ENCODE results near the gene ZNF346.
"Not testable (repeated sequence)": the region's sequence is repeated elsewhere in the genome, so short reads cannot be mapped to it uniquely, and the experiment has no call there.

Gene ZNF346

GRCh38 chr5:177015156-177015555 is 7.3 kb upstream of the ZNF346 start:
- DNase-seq, result no peak

GRCh38 chr5:177018341-177018740 is 4.2 kb upstream of the ZNF346 start:
- DNase-seq, result no peak

- DNase-seq, result no peak
Observed at GRCh38 chr5:177020033-177020432, 2.5 kb upstream of the ZNF346 start.

- peak in 1 of 2 donors; percentile 11 for DNase-seq
Observed at GRCh38 chr5:177023303-177023664, 788 bp downstream of the ZNF346 start.

GRCh38 chr5:177024559-177024958 is 2.1 kb downstream of the ZNF346 start:
- DNase-seq, result no peak

- DNase-seq, result no peak
Observed at GRCh38 chr5:177025101-177025601, 2.7 kb downstream of the ZNF346 start.

- no peak for DNase-seq
Observed at GRCh38 chr5:177027665-177028064, 5.2 kb downstream of the ZNF346 start.

GRCh38 chr5:177029498-177029897 is 7.0 kb downstream of the ZNF346 start:
- DNase-seq, result no peak

- DNase-seq, result no peak
Observed at GRCh38 chr5:177035976-177036375, 13.5 kb downstream of the ZNF346 start.

- DNase-seq, result no peak
Observed at GRCh38 chr5:177036443-177036842, 13.9 kb downstream of the ZNF346 start.

GRCh38 chr5:177036921-177037320 is 14.4 kb downstream of the ZNF346 start:
- DNase-seq, result no peak

GRCh38 chr5:177040814-177041420 is 18.4 kb downstream of the ZNF346 start:
- no peak for DNase-seq

GRCh38 chr5:177041936-177042335 is 19.4 kb downstream of the ZNF346 start:
- DNase-seq, result no peak

- no peak for DNase-seq
Observed at GRCh38 chr5:177043114-177043513, 20.6 kb downstream of the ZNF346 start.

- no peak for DNase-seq
Observed at GRCh38 chr5:177043958-177044357, 21.5 kb downstream of the ZNF346 start.

- DNase-seq, result no peak
Observed at GRCh38 chr5:177044641-177045040, 22.1 kb downstream of the ZNF346 start.

- no peak for DNase-seq
Observed at GRCh38 chr5:177045631-177046030, 23.1 kb downstream of the ZNF346 start.

GRCh38 chr5:177048531-177048930 is 26.0 kb downstream of the ZNF346 start:
- not testable (repeated sequence) for DNase-seq

- DNase-seq, result peak in 1 of 2 donors; percentile 3
Observed at GRCh38 chr5:177049285-177049684, 26.8 kb downstream of the ZNF346 start.

- DNase-seq, result no peak
Observed at GRCh38 chr5:177064500-177065277, 42.2 kb downstream of the ZNF346 start.

GRCh38 chr5:177065491-177065890 is 43.0 kb downstream of the ZNF346 start:
- no peak for DNase-seq

GRCh38 chr5:177066224-177066623 is 43.7 kb downstream of the ZNF346 start:
- DNase-seq, result no peak

- DNase-seq, result no peak
Observed at GRCh38 chr5:177067503-177067902, 45.0 kb downstream of the ZNF346 start.

- no peak for DNase-seq
Observed at GRCh38 chr5:177070536-177071191, 48.2 kb downstream of the ZNF346 start.

Measured in CD4-positive, alpha-beta T cell treated with Interferon alpha-2 for 1 hour (primary cell).